Gastrocnemius medialis (tissue), 4 donors: ENCODE results near the gene KIF26B.

ENCODE experiments used
- CTCF ChIP-seq, 5 experiments: fragments of 450-650 bp in 3 of 5; fragments of 200-600 bp in 2 of 5; sonication (generic) in 2 of 5; IDR thresholded peaks in 4 of 5; conservative IDR thresholded peaks in 1 of 5; 1 replicate in 4 of 5; 2 replicates in 1 of 5; pipeline ENCODE4 v1.5.1; 2016 to 2019; ENCODE audit warnings: antibody characterized with exemption in 5 of 5, mild to moderate bottlenecking in 3 of 5, moderate library complexity in 3 of 5
- POLR2A ChIP-seq, 2 donors: fragments of 450-650 bp; IDR thresholded peaks; one replicate each; pipeline ENCODE4 v1.6.1; 2017; ENCODE audit warnings: antibody characterized with exemption in 2 of 2, mild to moderate bottlenecking in 2 of 2, moderate library complexity in 2 of 2

- TF ChIP-seq CTCF (IDR thresholded peaks at IDR 0.05 in 4 of 5, conservative IDR thresholded peaks at IDR 0.05 in 1 of 5) (no peak), POLR2A (IDR thresholded peaks at IDR 0.05) (no peak)
Observed at GRCh38 chr1:245266105-245266504, 111.3 kb downstream of the KIF26B start.
